Activated CD4-positive, alpha-beta T cell treated with anti-CD3 and anti-CD28 coated beads, Interleukin-2, amount 50 U/mL, for 24 hours (primary cell): Measurements from ENCODE around the gene CDK7.
"Not testable (repeated sequence)": the region's sequence is repeated elsewhere in the genome, so short reads cannot be mapped to it uniquely, and the experiment has no call there.

Source experiments
- DNase-seq, 2 donors: peaks; one replicate each; pipeline ENCODE4 v3.0.0-alpha.2; 2020; ENCODE audit warnings: low read depth in 1 of 2, low spot score in 1 of 2

Gene CDK7

DNA sequence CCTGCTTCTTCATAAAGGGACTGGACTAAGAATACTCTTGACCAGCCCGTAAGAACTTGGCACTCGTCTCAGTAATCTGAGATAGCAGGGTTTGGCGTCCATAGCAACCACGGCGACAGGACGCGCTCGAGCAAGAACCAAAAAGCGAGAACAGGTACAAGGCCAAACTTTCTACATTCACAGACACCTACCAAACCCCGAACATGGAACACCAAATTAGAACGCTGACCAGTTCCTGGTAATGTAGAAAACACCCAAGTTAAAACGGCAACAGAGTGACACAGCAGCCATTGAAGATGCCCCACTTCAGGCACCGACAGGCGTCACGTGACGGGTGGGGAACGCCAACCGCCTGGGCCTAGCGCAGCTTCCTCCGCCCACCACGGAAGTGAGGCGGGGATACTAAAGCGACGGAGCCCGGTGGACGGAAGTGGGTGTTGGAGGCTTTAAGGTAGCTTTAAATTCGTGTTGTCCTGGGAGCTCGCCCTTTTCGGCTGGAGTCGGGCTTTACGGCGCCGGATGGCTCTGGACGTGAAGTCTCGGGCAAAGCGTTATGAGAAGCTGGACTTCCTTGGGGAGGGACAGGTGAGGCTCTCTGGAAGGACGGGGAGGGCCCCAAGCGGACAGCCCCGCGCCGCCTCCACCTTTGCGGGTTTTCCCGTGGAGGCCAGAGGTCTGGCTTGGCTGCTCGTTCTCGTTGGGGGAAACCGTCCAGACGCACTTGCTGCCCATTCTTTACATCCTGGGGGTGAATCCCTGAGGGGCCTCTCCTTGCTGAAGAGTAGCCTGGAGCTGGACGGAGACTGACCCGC lies at the start of gene CDK7:
TSS of gene CDK7 (plus strand) at position 430 of the 812 bp plus-strand sequence. CDS start at position 520, 90 bp downstream.
- DNase-seq, result peak; percentile 79 to 87

DNA sequence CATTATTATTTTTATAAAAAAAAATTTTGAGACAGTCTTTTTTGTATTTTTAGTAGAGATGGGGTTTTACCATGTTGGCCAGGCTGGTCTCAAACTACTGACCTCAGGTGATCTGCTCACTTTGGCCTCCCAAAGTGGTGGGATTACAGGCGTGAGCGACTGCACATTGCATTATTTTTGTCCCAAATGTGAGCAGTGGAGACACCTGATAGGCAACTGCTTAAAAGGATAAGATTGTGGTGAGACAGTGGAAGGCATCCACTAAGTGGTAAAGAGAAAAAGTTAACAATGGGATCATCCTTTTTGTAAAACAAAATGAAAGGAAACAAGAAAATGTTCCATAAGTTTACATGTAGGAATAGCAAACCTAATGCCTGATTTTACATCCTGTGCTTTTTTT lies 47.3 kb upstream of the CDK7 start:
- DNase-seq, result no peak

DNA sequence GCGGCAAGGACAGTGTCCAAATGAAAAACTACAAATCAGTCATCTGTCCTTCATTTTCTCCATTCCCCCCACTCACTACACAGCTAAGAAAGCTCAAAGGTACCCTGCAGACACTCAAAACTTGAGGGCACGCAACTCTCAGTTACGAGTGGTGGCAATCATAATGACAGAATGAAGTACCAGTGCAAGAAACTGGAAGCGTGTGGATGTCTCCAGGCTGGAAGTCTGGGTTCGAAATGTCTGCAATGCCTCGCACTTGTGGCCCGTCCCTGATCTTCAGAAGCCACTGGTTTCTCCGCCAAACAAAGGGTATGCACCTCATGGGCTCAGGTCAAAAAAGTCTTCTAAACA lies 45.9 kb upstream of the CDK7 start:
- DNase-seq, result no peak

DNA sequence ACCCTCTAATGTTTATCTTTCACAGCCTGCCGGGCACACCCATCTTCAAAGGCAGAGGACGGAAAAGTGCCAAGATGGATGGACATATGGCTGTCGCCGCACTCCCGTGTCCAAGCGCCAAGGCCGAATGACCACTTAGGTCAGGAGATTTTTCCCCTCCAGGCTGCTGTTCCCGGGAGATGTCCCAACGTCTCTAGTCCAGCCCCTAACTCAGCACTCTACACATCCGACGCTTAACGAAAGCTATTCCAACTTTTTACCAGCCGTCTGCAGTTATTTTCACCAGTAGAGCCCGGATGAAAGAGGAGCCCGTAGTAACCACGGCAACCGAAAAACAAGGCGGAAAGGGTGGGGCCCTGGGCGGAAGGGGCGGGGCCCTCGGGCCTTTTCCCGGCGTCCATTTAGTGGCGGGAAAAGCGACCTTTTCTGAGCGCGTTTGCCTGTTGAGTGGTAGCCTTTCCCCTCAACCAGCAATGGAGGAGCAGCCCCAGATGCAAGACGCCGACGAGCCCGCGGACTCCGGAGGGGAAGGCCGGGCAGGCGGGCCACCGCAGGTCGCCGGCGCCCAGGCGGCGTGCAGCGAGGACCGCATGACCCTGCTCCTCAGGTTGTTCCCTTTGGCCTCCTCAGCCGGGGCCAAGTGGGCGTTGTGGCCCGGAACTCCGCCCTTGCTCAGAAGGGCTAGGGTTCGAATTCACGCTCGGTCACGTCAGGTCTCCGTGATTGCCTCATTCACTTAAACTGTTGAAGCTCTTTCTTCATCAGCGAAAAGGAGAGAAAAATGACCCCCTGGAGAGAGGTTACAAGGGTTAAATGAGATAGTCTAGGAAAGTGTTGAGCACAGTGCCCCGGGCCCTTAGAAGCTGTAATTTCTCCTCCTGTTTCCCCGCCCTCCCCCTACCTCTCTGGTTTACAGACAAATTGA lies 45.3 kb upstream of the CDK7 start, which contains the start of gene CENPH:
TSS of gene CENPH (plus strand) at position 422 of the 925 bp plus-strand sequence. CDS start at position 474, 52 bp downstream.
- peak; percentile 76 to 91 for DNase-seq

DNA sequence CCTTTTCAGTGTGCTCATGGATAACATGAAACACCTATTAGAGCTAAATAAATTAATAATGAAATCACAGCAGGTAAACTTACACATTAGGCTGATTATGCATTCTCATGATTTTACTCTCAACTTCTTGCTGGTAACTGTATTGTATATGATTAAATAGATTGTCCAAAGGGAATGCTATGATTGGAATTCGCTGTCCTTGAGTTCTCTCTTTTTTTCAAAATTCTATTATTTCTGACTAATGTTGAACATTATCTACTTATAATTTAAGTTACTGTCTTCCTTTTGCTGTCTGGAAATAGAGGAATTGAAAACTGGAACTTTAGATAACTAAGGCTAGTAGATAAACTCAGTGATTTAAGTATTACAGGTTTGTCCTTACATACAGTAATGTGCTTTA lies 32.2 kb upstream of the CDK7 start:
- DNase-seq, result no peak

DNA sequence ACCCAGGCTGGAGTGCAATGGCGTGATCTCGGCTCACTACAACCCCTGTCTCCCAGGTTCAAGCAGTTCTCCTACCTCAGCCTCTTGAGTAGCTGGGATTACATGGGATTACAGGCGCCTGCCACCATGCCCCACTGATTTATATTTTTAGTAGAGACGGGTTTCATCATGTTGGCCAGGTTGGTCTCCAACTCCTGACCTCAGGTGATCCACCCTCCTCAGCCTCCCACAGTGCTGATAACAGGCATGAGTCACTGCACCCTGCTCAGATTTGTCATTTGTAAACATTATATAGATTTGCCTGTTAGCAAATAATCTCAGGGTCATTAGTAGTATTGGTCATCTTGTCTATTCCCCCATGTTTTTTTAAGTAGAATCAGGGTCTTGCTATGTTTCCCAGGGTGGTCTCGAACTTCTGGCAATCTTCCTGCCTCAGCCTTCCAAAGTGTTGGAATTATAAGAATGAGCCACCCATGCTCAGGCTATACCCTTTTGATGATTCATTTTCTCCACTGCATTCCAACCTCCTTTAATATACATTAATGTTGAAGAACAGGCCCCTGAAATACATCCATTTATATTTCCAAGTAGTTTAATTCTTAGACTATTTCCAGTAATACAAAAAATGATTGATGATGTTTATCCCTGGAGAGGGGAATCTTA lies 28.0 kb upstream of the CDK7 start:
- DNase-seq, result no peak

DNA sequence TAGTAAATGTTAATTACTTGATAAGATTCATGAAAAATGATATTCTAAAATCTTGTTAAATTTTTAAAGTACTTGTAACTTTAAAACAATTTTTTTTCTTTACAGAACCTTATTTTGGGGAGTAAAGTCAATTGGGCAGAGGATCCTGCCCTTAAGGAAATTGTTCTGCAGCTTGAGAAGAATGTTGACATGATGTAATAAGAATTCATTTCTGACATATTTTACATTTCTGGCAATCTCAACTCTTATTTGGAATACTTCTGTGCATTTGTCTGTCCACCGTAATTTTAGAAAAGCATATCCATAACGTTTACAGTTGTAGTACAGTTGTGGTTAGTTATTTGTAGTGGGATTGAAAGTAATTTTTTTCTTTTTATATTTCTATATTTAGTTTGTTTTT lies 25.1 kb upstream of the CDK7 start:
- no peak for DNase-seq

DNA sequence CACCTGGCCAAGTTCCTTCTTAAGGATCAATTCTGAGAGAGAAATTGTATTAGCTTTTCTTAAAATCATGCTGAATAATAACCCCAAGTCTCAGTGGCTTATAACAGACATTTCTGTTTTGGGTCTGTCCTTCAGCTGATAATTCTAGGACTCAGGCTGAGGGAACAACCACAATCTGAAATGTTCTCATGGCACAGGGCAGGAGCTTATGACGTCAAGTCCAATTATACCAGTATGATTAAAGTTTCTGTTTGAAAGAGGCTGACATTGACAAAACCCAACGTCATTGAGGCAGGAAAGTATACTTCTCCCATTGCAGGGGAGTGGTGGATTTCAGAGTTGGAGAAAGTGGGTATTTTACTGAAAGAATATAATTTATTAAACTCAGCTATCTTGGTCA lies 23.5 kb upstream of the CDK7 start:
- no peak for DNase-seq

DNA sequence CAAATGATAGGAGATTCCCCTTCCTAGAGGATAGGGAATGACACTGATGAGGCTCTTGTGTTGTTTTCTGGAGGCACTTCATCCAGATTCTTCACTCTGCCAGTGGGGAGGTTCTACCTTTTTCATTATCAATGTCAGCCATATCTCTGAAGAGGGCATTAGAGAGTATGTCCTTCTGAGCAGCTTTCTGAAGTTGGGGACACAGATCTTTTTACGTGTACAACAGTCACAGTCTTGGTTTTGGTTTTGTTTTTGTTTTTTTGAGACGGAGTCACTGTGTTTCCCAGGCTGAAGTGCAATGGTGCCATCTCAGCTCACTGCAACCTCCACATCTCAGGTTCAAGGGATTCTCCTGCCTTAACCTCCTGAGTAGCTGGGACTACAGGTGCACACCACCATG lies 22.7 kb upstream of the CDK7 start:
- no peak for DNase-seq

DNA sequence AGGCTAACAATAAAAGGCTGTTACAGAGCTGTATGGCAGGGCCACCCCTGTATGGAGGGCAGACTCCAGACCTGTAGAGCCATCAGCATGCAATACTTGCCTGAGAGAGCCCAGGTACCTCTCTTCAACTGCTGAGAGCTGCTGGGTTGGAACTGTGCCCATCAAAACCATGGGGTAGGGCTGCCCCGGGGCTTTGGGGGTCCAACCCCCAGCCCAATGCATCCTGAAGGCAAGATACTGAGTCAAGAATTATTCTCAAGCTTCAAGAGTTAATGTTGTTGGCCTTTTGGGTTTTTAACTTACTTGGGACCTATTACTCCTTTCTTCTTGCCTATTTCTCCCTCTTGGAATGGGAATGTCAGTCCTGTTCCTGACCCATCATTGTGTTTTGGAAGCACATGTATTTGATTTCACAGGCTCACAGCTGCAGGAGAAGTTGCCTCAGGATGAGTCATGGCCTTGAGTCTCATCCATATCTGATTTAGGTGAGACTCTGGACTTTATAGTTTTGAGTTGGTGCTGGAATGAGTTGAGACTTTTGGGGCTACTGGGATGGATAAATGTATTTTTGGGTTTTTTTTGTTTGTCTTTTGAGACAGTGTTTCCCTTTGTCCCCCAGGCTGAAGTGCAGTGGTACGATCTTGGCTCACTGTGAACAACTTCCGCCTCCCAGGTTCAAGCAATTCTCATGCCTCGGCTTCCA lies 21.0 kb upstream of the CDK7 start:
- DNase-seq, result no peak

DNA sequence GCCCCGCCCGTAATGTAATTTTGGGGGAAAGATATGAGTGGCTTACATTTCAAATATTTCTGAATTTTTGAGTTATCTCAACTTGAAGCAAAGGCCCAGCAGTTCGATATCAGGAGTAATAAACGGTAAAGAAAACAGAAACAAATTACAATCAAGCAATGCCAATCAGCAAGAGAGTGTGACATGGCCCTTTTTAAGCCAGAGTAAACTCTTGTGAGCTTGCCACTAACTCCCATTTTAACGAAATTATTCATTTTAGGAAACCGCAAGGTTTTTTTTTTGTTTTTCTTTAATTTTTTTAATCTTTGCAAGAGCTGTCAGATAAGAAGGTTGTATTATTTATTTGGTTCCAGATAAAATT lies 17.6 kb upstream of the CDK7 start:
- DNase-seq, result no peak

DNA sequence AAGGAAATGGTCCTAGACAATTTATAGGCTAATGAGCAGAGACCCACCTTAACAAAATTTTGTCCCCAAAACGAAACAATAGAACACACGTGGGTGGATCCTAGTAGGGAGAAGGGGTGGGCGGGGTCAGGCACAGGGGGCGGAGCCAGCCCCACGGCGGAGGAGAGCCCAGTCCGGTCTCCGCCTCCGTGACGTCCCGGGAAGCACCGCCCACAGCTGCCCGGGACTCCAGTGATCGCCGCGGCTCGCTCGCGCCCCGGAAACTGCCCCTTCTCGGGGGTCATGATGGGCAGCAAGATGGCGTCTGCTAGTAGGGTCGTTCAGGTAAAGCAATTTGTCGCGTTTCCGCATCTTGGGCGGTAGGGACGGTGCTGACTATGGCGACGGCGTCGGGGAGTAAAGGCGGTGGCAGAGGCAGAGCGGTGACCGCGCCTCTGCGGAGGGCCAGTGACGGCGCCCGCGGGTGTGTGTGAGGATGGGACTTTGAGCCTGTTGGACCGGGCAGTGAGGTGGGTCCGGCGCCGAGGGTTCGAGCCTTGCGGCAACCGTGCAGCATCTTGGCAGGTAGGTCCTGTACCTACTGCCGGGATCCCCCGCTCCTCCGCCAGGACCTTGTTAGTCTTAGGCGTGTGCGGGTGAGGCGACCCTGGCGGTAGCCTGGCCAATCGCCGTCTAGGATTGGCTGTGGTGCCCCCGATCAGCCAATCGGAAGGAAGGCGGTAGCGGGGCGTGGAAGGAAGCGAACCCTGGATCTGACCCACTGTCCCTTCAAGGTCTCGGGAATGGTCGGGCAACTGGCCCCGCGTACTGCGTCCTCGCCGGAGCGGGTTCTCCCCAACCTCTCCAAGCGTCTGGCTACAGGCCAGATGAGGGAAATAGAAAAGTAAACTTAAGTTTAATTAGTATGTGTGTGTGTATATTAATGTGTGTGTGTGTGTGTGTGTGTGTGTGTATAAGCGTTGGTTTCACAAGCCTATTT lies 16.8 kb upstream of the CDK7 start:
- peak; percentile 77 to 91 for DNase-seq

DNA sequence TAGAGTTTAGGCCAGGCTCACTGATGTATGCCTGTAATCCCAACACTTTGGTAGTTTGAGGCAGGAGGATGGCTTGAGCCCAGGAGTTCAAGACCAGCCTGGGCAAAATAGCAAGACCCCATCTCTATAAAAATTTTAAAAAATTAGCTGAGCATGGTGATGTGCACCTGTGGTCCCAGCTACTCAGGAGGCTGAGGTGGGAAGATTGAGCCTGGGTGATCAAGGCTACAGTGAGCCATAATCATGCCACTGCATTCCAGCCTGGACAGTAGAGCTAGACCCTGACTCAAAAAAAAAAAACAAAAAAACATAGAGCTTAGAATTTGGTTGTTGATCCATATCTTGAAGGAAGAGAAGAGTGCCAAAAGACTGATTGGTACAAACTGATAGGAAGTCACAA lies 14.7 kb upstream of the CDK7 start:
- DNase-seq, result no peak

DNA sequence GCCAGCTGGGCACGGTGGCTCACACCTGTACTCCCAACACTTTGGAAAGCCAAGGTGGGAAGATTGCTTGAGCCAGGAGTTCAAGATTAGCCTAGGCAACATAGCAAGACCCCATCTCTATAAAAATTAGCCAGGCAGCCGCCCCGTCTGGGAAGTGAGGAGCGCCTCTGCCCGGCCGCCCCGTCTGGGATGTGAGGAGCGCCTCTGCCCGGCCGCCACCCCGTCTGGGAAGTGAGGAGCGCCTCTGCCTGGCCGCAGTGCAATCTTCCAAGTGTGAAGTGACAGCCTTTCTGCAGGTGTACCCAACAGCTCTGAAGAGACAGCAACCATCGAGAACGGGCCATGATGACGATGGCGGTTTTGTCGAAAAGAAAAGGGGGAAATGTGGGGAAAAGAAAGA lies 14.3 kb upstream of the CDK7 start:
- DNase-seq, result not testable (repeated sequence)

DNA sequence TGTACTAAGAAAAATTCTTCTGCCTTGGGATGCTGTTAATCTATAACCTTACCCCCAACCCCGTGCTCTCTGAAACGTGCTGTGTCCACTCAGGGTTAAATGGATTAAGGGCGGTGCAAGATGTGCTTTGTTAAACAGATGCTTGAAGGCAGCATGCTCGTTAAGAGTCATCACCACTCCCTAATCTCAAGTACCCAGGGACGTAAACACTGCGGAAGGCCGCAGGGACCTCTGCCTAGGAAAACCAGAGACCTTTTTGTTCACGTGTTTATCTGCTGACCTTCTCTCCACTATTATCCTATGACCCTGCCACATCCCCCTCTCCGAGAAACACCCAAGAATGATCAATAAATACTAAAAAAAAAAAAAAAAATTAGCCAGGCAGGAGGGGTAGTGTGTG lies 13.9 kb upstream of the CDK7 start:
- DNase-seq, result not testable (repeated sequence)

DNA sequence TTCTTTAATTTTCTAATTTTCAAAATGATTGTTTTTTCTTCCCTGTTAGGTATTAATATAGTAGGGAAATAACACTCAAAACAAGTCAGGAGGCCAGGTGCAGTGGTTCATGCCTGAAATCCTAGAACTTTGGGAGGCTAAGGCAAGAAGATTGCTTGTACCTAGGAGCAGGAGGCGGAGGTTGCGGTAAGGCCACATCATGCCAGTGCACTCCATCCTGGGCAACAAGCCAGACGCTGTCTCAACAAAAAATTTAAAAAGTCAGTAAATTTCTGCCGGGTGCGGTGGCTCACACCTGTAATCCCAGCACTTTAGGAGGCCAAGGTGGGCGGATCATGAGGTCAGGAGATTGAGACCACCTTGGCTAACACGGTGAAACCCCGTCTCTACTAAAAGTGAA lies 10.2 kb upstream of the CDK7 start:
- no peak for DNase-seq

DNA sequence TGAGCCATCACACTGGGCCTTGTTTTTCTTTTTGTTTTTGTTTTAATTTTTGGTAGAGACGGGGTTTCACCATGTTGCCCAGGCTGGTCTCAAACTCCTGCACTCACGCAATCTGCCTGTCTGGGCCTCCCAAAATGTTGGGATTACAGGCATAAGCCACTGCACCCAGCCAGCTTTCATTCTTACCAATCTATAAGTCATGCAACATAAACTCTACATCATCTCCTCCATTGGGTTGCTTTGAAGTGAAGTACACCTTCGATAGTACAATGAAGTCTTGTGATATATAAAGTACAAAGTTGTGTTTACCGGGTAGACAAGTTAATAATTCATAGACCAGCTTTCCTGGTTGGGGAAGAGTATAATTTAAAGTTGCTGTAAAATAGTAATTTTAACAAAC lies 8.8 kb upstream of the CDK7 start:
- no peak for DNase-seq

DNA sequence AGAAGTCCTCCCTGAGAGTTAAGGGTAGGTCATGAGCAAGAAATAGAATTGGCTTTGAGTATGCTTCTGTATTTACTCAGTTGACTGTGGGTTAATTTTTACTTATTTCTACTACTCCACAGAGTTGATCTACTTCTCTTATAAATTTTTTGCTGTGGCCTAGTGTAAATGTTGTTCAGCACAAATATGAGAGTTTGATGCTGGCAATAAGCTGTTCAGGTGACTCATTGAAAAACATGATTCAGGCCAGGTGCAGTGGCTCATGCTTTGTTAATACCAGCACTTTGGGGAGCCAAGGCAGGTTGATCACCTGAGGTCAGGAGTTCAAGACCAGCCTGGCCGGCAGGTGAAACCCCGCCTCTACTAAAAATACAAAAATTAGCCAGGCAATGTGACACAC lies 4.5 kb upstream of the CDK7 start:
- DNase-seq, result no peak

DNA sequence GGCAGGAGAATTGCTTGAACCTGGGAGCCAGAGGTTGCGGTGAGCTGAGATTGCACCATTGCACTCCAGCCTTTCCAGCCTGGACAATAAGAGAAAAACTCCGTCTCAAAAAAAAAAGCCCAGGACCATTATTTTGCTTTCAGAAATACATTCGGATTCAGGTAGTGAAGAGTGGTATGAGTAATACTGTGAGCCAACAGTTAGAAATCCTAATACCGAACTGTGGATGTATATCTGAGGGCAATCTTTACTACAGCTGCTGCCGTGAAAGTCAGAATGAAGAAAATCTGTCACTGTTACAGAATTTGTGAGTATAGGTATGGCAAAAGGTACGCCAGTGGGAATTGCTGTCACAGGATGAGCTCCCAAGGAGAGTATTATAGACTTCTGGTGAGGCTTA lies 3.4 kb upstream of the CDK7 start:
- no peak for DNase-seq

DNA sequence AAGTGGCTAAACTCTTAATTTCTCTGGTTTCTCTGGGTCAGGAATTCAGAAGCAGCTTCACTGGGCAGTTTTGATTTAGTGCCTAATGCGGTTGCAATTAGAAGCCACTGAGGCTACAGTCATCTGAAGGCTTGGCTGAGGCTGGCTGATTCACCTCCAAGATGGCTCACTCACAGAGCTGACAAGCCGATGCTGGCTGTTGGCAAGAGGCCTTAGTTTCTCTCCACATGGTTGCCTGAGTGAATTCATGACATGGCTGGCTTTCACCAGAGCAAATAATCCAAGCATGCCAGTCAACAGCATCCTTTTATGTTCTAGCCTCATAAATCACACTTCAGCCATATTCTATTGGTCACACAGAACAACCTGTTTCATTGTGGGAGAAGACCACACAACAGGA lies 2.8 kb upstream of the CDK7 start:
- DNase-seq, result no peak
